ENCODE results near the gene CHI3L2.

- TF ChIP-seq, protein P1, sequence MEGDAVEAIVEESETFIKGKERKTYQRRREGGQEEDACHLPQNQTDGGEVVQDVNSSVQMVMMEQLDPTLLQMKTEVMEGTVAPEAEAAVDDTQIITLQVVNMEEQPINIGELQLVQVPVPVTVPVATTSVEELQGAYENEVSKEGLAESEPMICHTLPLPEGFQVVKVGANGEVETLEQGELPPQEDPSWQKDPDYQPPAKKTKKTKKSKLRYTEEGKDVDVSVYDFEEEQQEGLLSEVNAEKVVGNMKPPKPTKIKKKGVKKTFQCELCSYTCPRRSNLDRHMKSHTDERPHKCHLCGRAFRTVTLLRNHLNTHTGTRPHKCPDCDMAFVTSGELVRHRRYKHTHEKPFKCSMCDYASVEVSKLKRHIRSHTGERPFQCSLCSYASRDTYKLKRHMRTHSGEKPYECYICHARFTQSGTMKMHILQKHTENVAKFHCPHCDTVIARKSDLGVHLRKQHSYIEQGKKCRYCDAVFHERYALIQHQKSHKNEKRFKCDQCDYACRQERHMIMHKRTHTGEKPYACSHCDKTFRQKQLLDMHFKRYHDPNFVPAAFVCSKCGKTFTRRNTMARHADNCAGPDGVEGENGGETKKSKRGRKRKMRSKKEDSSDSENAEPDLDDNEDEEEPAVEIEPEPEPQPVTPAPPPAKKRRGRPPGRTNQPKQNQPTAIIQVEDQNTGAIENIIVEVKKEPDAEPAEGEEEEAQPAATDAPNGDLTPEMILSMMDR (IDR thresholded peaks at IDR 0.05) = no peak
- TF ChIP-seq POLR2A (IDR thresholded peaks at IDR 0.05) (no peak), POLR2AphosphoS5 (IDR thresholded peaks at IDR 0.05; ENCODE audit: insufficient read depth in 1 of 2, low read depth in 1 of 2) (no peak)
Observed at GRCh38 chr1:111221633-111222291, 5.8 kb upstream of the CHI3L2 start.
